Astrocyte (in vitro differentiated cells and primary cell): Measurements from ENCODE around the gene EVC.

Experiments used
- EZH2 ChIP-seq: IDR thresholded peaks from 2 replicates; pipeline ENCODE4 v1.6.1; 2012; ENCODE audit warnings: mild to moderate bottlenecking, low read length, inconsistent platforms; ENCODE audit not compliant: insufficient read depth
- TF ChIP-seq, protein P1 (sequence below): IDR thresholded peaks from 2 replicates; pipeline ENCODE4 v1.5.1; 2011; ENCODE audit warnings: low read depth, mild to moderate bottlenecking, inconsistent platforms, low read length, moderate library complexity; ENCODE audit not compliant: insufficient read depth

DNA sequence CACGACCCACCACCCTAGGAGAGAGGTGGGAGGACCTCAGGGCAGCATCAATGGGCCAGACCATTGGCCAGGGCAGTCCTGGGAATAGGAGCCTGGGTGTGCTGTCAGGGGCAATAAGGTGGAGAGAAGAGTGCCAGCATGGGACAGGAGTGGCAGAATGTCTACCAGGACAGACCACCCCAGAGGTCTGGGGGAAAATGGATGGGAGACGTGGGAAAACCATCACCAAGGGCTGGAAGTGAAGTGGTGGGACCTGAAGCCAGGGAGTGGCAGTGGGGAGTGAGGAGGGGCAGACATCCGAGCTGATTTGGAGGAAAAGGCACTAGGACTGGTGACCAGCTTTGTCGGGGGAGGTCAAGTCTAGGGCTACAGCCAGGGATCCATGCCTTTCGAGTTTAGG, 3.6 kb upstream of the EVC start:
- TF ChIP-seq, protein P1, sequence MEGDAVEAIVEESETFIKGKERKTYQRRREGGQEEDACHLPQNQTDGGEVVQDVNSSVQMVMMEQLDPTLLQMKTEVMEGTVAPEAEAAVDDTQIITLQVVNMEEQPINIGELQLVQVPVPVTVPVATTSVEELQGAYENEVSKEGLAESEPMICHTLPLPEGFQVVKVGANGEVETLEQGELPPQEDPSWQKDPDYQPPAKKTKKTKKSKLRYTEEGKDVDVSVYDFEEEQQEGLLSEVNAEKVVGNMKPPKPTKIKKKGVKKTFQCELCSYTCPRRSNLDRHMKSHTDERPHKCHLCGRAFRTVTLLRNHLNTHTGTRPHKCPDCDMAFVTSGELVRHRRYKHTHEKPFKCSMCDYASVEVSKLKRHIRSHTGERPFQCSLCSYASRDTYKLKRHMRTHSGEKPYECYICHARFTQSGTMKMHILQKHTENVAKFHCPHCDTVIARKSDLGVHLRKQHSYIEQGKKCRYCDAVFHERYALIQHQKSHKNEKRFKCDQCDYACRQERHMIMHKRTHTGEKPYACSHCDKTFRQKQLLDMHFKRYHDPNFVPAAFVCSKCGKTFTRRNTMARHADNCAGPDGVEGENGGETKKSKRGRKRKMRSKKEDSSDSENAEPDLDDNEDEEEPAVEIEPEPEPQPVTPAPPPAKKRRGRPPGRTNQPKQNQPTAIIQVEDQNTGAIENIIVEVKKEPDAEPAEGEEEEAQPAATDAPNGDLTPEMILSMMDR, result no peak
- no peak for TF ChIP-seq EZH2
